Measurements from ENCODE around the gene XAGE2. TPM values are rescaled to one million over a fixed set of nuclear protein-coding genes. Genes with fewer than 3 reads are reported as not detected.
"Not testable (repeated sequence)": the region's sequence is repeated elsewhere in the genome, so short reads cannot be mapped to it uniquely, and the experiment has no call there.

Gene XAGE2
- total and polyA plus RNA-seq, 2 experiments from 2014 or later = not detected

GRCh38 chrX:52345402-52345801 is 23.4 kb upstream of the XAGE2 start:
- H3K9me2 ChIP-seq (ENCODE audit: insufficient read depth); H3F3A ChIP-seq (replicated peaks; ENCODE audit: low read depth); H3K27me3 ChIP-seq (ENCODE audit: insufficient read depth); H3K9me3 Mint-ChIP-seq; H3K79me2 ChIP-seq (replicated peaks; ENCODE audit: insufficient read depth); H3K36me3 ChIP-seq (ENCODE audit: insufficient read depth); H3K4me2 ChIP-seq; H2AFZ ChIP-seq; H4K20me1 ChIP-seq (replicated peaks; ENCODE audit: insufficient read depth); H3K4me1 ChIP-seq (ENCODE audit: insufficient read depth); H3K4me3 Mint-ChIP-seq; H3K27ac ChIP-seq (ENCODE audit: low read depth); H3K4me3 ChIP-seq; H3K27me3 Mint-ChIP-seq (ENCODE audit: insufficient read depth, low read depth, poor library complexity); H3K36me3 Mint-ChIP-seq (ENCODE audit: low read depth); H3K4me1 Mint-ChIP-seq; H3K27ac Mint-ChIP-seq: not testable (repeated sequence)
- TF ChIP-seq CTCF (conservative IDR thresholded peaks at IDR 0.05; ENCODE audit: low read depth in 2 of 2) = peak; percentile 54 to 64
- ATAC-seq (peak; percentile 82), DNase-seq (ENCODE audit: low spot score) (peak; percentile 53)

GRCh38 chrX:52346174-52347165 is 22.4 kb upstream of the XAGE2 start:
- TF ChIP-seq ETS1 (IDR thresholded peaks at IDR 0.05) (no peak), REST (IDR thresholded peaks at IDR 0.05; ENCODE audit: unreplicated experiment) (no peak), CREB1 (CRISPR knock-in tag; IDR thresholded peaks at IDR 0.05; ENCODE audit: low read depth) (no peak), POLR2AphosphoS5 (IDR thresholded peaks at IDR 0.05; ENCODE audit: low read depth) (no peak), NANOG (IDR thresholded peaks at IDR 0.05; ENCODE audit: borderline replicate concordance) (no peak), ZNF114 (CRISPR knock-in tag; IDR thresholded peaks at IDR 0.05) (no peak), EZH2phosphoT487 (IDR thresholded peaks at IDR 0.05; ENCODE audit: unreplicated experiment) (no peak), JUNB (IDR thresholded peaks at IDR 0.05; ENCODE audit: unreplicated experiment) (no peak), ZNF331 (CRISPR knock-in tag; IDR thresholded peaks at IDR 0.05; ENCODE audit: low read depth) (no peak), STAT1 (IDR thresholded peaks at IDR 0.05; ENCODE audit: unreplicated experiment) (no peak), EZH2 (IDR thresholded peaks at IDR 0.05; ENCODE audit: low read depth, unreplicated experiment) (no peak)

More at GRCh38 chrX:52346174-52347165, 22.4 kb upstream of the XAGE2 start:
- Histone ChIP-seq H3K4me1 (ENCODE audit: insufficient read depth) (peaks cover 7% of the 10 kb centered on the region; the same call in 1 of the 2 replicates), H3K27me3 (ENCODE audit: insufficient read depth) (no peaks in the 10 kb centered on the region), H3K9me2 (ENCODE audit: insufficient read depth) (no peaks in the 10 kb centered on the region), H3F3A (replicated peaks; ENCODE audit: low read depth) (no peaks in the 10 kb centered on the region), H3K4me2 (no peak overlapping the region), H2AFZ (no peak overlapping the region), H4K20me1 (replicated peaks; ENCODE audit: insufficient read depth) (no peaks in the 10 kb centered on the region), H3K79me2 (replicated peaks; ENCODE audit: insufficient read depth) (no peaks in the 10 kb centered on the region), H3K4me3 (no peak overlapping the region), H3K36me3 (ENCODE audit: insufficient read depth) (no peaks in the 10 kb centered on the region), H3K27ac (ENCODE audit: low read depth) (no peak overlapping the region)
- no peak for ATAC-seq
- no peak for DNase-seq (ENCODE audit: low spot score)
- no peaks in the 10 kb centered on the region for H3K36me3 Mint-ChIP-seq (ENCODE audit: low read depth)
- H3K4me1 Mint-ChIP-seq = 0 out of 3 replicates have a peak, but pooled peaks cover 1% of the 10 kb centered on the region
- H3K27me3 Mint-ChIP-seq (ENCODE audit: insufficient read depth, low read depth, poor library complexity) = peaks cover 1% of the 10 kb centered on the region
- H3K27ac Mint-ChIP-seq = no peak overlapping the region
- no peak overlapping the region for H3K4me3 Mint-ChIP-seq
- no peaks in the 10 kb centered on the region for H3K9me3 Mint-ChIP-seq
